ENCODE measurements around the gene RSU1.

RSU1 gene

DNA sequence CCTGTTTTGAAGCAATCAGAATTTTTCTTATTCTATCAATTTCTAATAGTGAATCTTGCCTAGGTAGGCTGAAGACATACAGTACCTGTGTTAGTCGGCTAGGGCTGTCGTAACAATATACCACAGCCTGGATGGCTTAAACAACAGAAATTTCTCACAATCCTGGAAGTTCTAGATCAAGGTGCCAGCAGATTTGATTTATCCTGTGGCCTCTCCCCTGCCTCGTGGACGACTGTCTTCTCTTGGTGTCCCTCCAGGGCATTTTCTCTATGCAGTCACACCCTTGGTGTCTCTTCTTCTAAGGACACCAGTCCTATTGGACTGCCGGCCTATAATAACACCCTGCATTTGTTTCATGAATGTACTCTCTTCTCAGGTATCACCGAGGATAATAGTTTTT lies 1.8 kb upstream of the RSU1 start:
- Mint-ChIP-seq H3K4me1 (peaks cover 32% of the 10 kb centered on the region), H3K4me3 (no peak overlapping the region), H3K27ac (ENCODE audit: low read depth) (peak overlapping the region; percentile 93), H3K27me3 (no peaks in the 10 kb centered on the region), H3K9me3 (peaks cover 11% of the 10 kb centered on the region), H3K36me3 (ENCODE audit: insufficient read depth) (peaks cover 9% of the 10 kb centered on the region)
- DNase-seq (ENCODE audit: low spot score in 2 of 2) (no peak), ATAC-seq (replicated peaks; ENCODE audit: extremely low read depth, poor library complexity, severe bottlenecking) (no peak)

- Mint-ChIP-seq H3K36me3 (ENCODE audit: insufficient read depth) (peaks cover 12% of the 10 kb centered on the region), H3K27me3 (no peaks in the 10 kb centered on the region), H3K27ac (ENCODE audit: low read depth) (peak overlapping the region; percentile 93), H3K4me1 (peaks cover 40% of the 10 kb centered on the region), H3K4me3 (peak overlapping the region; percentile 83), H3K9me3 (peaks cover 4% of the 10 kb centered on the region)
- no peak for DNase-seq (ENCODE audit: low spot score in 2 of 2)
- ATAC-seq (replicated peaks; ENCODE audit: extremely low read depth, poor library complexity, severe bottlenecking) = no peak
Measured at GRCh38 chr10:16816830-16817124, 447 bp downstream of the RSU1 start.

GRCh38 chr10:16816171-16816570 lies 1.1 kb downstream of the RSU1 start:
- H3K9me3 Mint-ChIP-seq = no peaks in the 10 kb centered on the region
- no peak for DNase-seq (ENCODE audit: low spot score in 2 of 2)
- no peaks in the 10 kb centered on the region for H3K27me3 Mint-ChIP-seq
- ATAC-seq (replicated peaks; ENCODE audit: extremely low read depth, poor library complexity, severe bottlenecking) = no peak
- no peak overlapping the region for H3K27ac Mint-ChIP-seq (ENCODE audit: low read depth)
- peaks cover 46% of the 10 kb centered on the region for H3K4me1 Mint-ChIP-seq
- H3K36me3 Mint-ChIP-seq (ENCODE audit: insufficient read depth) = peaks cover 15% of the 10 kb centered on the region
- H3K4me3 Mint-ChIP-seq = peak overlapping the region; percentile 83

DNA sequence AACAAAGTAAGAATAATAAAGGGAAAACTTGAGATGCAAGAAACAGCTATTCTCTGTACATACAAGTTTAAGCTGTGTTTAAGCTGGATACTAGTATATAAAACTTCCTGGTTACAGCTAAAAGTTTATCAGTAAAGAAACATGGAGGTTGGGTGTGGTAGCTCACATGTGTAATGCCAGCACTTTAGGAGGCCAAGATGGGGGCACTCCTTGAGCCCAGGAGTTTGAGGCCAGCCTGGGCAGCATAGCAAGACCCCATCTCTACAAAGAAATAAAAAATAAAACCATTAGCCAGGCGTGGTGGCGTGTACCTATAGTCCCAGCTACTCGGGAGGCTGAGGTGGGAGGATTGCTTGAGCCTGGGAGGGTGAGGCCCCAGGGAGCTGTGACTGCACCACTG lies 3.2 kb downstream of the RSU1 start:
- H3K36me3 Mint-ChIP-seq (ENCODE audit: insufficient read depth) = peaks cover 18% of the 10 kb centered on the region
- ATAC-seq (replicated peaks; ENCODE audit: extremely low read depth, poor library complexity, severe bottlenecking) (no peak), DNase-seq (ENCODE audit: low spot score in 2 of 2) (no peak)
- no peaks in the 10 kb centered on the region for H3K9me3 Mint-ChIP-seq
- no peak overlapping the region for H3K4me3 Mint-ChIP-seq
- no peak overlapping the region for H3K27ac Mint-ChIP-seq (ENCODE audit: low read depth)
- no peaks in the 10 kb centered on the region for H3K27me3 Mint-ChIP-seq
- peaks cover 47% of the 10 kb centered on the region for H3K4me1 Mint-ChIP-seq

GRCh38 chr10:16812676-16813075 lies 4.5 kb downstream of the RSU1 start:
- H3K9me3 Mint-ChIP-seq = no peaks in the 10 kb centered on the region
- ATAC-seq (replicated peaks; ENCODE audit: extremely low read depth, poor library complexity, severe bottlenecking) = no peak

GRCh38 chr10:16811765-16812164 lies 5.5 kb downstream of the RSU1 start:
- DNase-seq (ENCODE audit: low spot score in 2 of 2) (no peak), ATAC-seq (replicated peaks; ENCODE audit: extremely low read depth, poor library complexity, severe bottlenecking) (no peak)
- no peaks in the 10 kb centered on the region for H3K27me3 Mint-ChIP-seq
- H3K9me3 Mint-ChIP-seq = no peaks in the 10 kb centered on the region
- no peak overlapping the region for H3K27ac Mint-ChIP-seq (ENCODE audit: low read depth)
- H3K36me3 Mint-ChIP-seq (ENCODE audit: insufficient read depth) = peaks cover 13% of the 10 kb centered on the region
- no peak overlapping the region for H3K4me3 Mint-ChIP-seq
- H3K4me1 Mint-ChIP-seq = peaks cover 39% of the 10 kb centered on the region

More at GRCh38 chr10:16812676-16813075, 4.5 kb downstream of the RSU1 start:
- Mint-ChIP-seq H3K36me3 (ENCODE audit: insufficient read depth) (peaks cover 19% of the 10 kb centered on the region), H3K27me3 (no peaks in the 10 kb centered on the region), H3K27ac (ENCODE audit: low read depth) (no peak overlapping the region), H3K4me1 (peaks cover 40% of the 10 kb centered on the region), H3K4me3 (no peak overlapping the region)
- DNase-seq (ENCODE audit: low spot score in 2 of 2) = no peak

DNA sequence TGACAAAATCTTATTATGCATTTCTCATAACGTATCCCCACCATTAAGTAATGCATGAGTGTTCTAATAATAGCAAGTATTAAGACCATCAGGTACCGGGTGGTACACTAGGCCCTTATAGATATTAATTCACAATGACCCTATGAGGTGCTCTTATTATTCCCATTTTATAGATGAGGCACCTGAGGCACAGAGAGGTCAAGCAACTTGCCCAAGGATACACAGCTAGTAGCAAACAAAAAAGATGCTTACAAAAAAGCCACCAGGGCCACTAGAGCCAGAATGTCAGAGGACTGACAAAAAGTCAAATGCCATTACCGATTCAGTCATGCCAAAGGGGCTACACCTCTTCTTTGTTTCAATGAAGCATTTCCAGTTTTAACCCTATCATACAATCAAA lies 5.9 kb downstream of the RSU1 start:
- Mint-ChIP-seq H3K36me3 (ENCODE audit: insufficient read depth) (peaks cover 12% of the 10 kb centered on the region), H3K4me1 (peaks cover 36% of the 10 kb centered on the region), H3K27me3 (no peaks in the 10 kb centered on the region), H3K4me3 (no peak overlapping the region), H3K27ac (ENCODE audit: low read depth) (no peak overlapping the region), H3K9me3 (no peaks in the 10 kb centered on the region)
- no peak for DNase-seq (ENCODE audit: low spot score in 2 of 2)
- ATAC-seq (replicated peaks; ENCODE audit: extremely low read depth, poor library complexity, severe bottlenecking) = no peak

GRCh38 chr10:16809074-16809718 lies 8.0 kb downstream of the RSU1 start:
- ATAC-seq (replicated peaks; ENCODE audit: extremely low read depth, poor library complexity, severe bottlenecking) = no peak
- DNase-seq (ENCODE audit: low spot score in 2 of 2) = no peak
- H3K9me3 Mint-ChIP-seq = no peaks in the 10 kb centered on the region
- no peaks in the 10 kb centered on the region for H3K27me3 Mint-ChIP-seq
- peaks cover 21% of the 10 kb centered on the region for H3K4me1 Mint-ChIP-seq
- peaks cover 16% of the 10 kb centered on the region for H3K36me3 Mint-ChIP-seq (ENCODE audit: insufficient read depth)
- H3K27ac Mint-ChIP-seq (ENCODE audit: low read depth) = no peak overlapping the region
- no peak overlapping the region for H3K4me3 Mint-ChIP-seq

GRCh38 chr10:16804123-16804522 lies 13.1 kb downstream of the RSU1 start:
- H3K36me3 Mint-ChIP-seq (ENCODE audit: insufficient read depth) = peaks cover 7% of the 10 kb centered on the region
- H3K9me3 Mint-ChIP-seq = no peaks in the 10 kb centered on the region
- H3K4me3 Mint-ChIP-seq = no peak overlapping the region
- H3K4me1 Mint-ChIP-seq = peaks cover 39% of the 10 kb centered on the region
- no peak for DNase-seq (ENCODE audit: low spot score in 2 of 2)
- H3K27ac Mint-ChIP-seq (ENCODE audit: low read depth) = no peak overlapping the region
- ATAC-seq (replicated peaks; ENCODE audit: extremely low read depth, poor library complexity, severe bottlenecking) = no peak
- H3K27me3 Mint-ChIP-seq = no peaks in the 10 kb centered on the region

DNA sequence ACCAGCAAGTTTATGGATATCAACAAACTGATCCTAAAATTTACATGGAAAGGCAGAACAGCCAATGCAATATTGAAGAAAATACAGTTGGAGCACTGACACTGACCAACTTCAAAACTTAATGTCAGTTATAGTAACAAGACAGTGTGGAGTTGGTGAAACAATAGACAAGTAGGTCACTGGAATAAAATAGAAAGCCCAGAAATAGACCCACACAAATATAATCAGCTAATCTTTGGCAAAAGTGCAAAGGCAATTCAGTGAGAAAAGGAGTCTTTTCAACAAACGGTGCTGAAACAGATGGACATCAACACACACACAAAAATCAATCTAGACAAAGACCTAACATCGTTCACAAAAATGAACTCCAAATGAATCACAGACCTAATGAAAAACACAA lies 13.8 kb downstream of the RSU1 start:
- no peak overlapping the region for H3K4me3 Mint-ChIP-seq
- no peak for DNase-seq (ENCODE audit: low spot score in 2 of 2)
- no peak for ATAC-seq (replicated peaks; ENCODE audit: extremely low read depth, poor library complexity, severe bottlenecking)
- no peak overlapping the region for H3K27ac Mint-ChIP-seq (ENCODE audit: low read depth)
- H3K4me1 Mint-ChIP-seq = peaks cover 46% of the 10 kb centered on the region
- H3K27me3 Mint-ChIP-seq = no peaks in the 10 kb centered on the region
- H3K36me3 Mint-ChIP-seq (ENCODE audit: insufficient read depth) = peaks cover 9% of the 10 kb centered on the region
- H3K9me3 Mint-ChIP-seq = no peaks in the 10 kb centered on the region

- Mint-ChIP-seq H3K27ac (ENCODE audit: low read depth) (peak overlapping the region; percentile 42), H3K4me1 (peaks cover 62% of the 10 kb centered on the region), H3K36me3 (ENCODE audit: insufficient read depth) (peaks cover 7% of the 10 kb centered on the region), H3K27me3 (no peaks in the 10 kb centered on the region), H3K9me3 (no peaks in the 10 kb centered on the region), H3K4me3 (no peak overlapping the region)
- DNase-seq (ENCODE audit: low spot score in 2 of 2) (no peak), ATAC-seq (replicated peaks; ENCODE audit: extremely low read depth, poor library complexity, severe bottlenecking) (no peak)
Measured at GRCh38 chr10:16799621-16800020, 17.6 kb downstream of the RSU1 start.

- peaks cover 65% of the 10 kb centered on the region for H3K4me1 Mint-ChIP-seq
- ATAC-seq (replicated peaks; ENCODE audit: extremely low read depth, poor library complexity, severe bottlenecking) = no peak
- no peaks in the 10 kb centered on the region for H3K9me3 Mint-ChIP-seq
- H3K4me3 Mint-ChIP-seq = no peak overlapping the region
- H3K36me3 Mint-ChIP-seq (ENCODE audit: insufficient read depth) = peaks cover 7% of the 10 kb centered on the region
- H3K27ac Mint-ChIP-seq (ENCODE audit: low read depth) = no peak overlapping the region
- no peak for DNase-seq (ENCODE audit: low spot score in 2 of 2)
- H3K27me3 Mint-ChIP-seq = no peaks in the 10 kb centered on the region
Measured at GRCh38 chr10:16798571-16798970, 18.7 kb downstream of the RSU1 start.

DNA sequence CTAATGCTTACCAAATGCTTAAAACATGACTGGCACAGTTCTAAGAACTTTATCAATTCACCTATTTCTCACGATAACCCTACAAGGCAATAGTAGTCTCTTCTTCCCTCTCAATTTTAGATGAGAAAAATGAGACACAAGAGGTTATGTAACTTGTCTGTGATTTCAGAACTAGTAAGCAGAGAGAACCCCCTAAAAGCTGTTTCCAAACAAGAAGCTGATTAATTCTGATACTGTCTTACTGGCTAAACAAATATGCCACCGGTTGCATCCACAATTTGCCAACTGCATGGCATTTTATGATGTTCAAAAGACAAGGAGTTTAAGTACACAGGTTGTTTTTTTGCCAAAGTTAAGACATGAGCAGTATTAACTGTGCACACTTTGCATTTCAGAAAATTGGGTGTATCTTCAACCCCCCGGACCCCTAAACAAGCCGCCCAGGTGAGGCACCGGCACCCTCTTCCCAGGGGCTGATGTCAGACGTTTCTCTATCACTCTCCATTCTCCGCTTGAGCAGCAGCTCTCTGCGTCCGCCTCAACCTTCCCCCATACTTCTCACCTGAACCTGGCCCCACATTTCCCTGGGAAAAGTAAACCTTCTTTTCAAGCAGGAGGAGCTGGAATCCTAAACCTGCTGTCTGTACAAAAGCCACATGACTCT lies 21.7 kb downstream of the RSU1 start:
- DNase-seq (ENCODE audit: low spot score in 2 of 2) (no peak), ATAC-seq (replicated peaks; ENCODE audit: extremely low read depth, poor library complexity, severe bottlenecking) (no peak)
- Mint-ChIP-seq H3K4me1 (peaks cover 54% of the 10 kb centered on the region), H3K27ac (ENCODE audit: low read depth) (no peak overlapping the region), H3K9me3 (no peaks in the 10 kb centered on the region), H3K4me3 (no peak overlapping the region), H3K27me3 (no peaks in the 10 kb centered on the region), H3K36me3 (ENCODE audit: insufficient read depth) (peaks cover 11% of the 10 kb centered on the region)

Data from central memory CD8-positive, alpha-beta T cell (primary cell).